OCI-LY3 (cell line): ENCODE results near the gene KCMF1.

Source experiments
- CTCF ChIP-seq: fragments of 200-600, 300-600 bp; sonication (generic); IDR thresholded peaks from 2 replicates; pipeline ENCODE4 v1.5.1; 2014; ENCODE audit warnings: antibody characterized with exemption, low read length, low read depth
- EZH2phosphoT487 ChIP-seq: fragments of 200-600 bp; shearing (Covaris generic); IDR thresholded peaks from 2 replicates; pipeline ENCODE4 v1.6.1; 2018; ENCODE audit warnings: antibody characterized with exemption, mixed run types, low read depth

- no peak for TF ChIP-seq CTCF
- TF ChIP-seq EZH2phosphoT487 = no peak
Measured at GRCh38 chr2:84931384-84931821, 39.6 kb upstream of the KCMF1 start.
